ENCODE data around the gene GTSE1. TPM values are rescaled to one million over a fixed set of nuclear protein-coding genes. Genes with fewer than 3 reads are reported as not detected.

The GTSE1 gene
- total RNA-seq, 1 experiment from 2014 or later = 20.6 TPM

GRCh38 chr22:46328797-46329196 lies 32.1 kb downstream of the GTSE1 start:
- no TSS peak for BruUV-seq (replicated peaks)
- Histone ChIP-seq H3K79me2 (ENCODE audit: low read length) (no peaks in the 10 kb centered on the region), H3K27me3 (ENCODE audit: low read length) (no peaks in the 10 kb centered on the region), H3K4me2 (ENCODE audit: low read length) (no peak overlapping the region), H3K4me3 (ENCODE audit: low read length) (no peak overlapping the region), H4K20me1 (ENCODE audit: low read length) (no peaks in the 10 kb centered on the region), H3K9me3 (ENCODE audit: low read length) (no peaks in the 10 kb centered on the region), H3K9me2 (replicated peaks; ENCODE audit: low read length) (no peaks in the 10 kb centered on the region), H2AFZ (ENCODE audit: low read length) (no peak overlapping the region), H3K4me1 (ENCODE audit: insufficient read depth, low read length) (no peaks in the 10 kb centered on the region), H3K27ac (ENCODE audit: low read length) (no peak overlapping the region), H3K36me3 (ENCODE audit: low read depth, low read length) (peaks cover 5% of the 10 kb centered on the region; the same call in 1 of the 2 replicates), H3F3A (ENCODE audit: low read length, unreplicated experiment) (no peaks in the 10 kb centered on the region), H3K9ac (ENCODE audit: low read length) (no peak overlapping the region)
- ATAC-seq (no peak), DNase-seq (no peak)
- intact Hi-C loops (cut with micrococcal nuclease) = no loop called here
- CTCF ChIA-PET = no interaction called here
- POLR2A ChIA-PET (ENCODE audit: unreplicated experiment) = no interaction called here
- TF ChIP-seq CTCF (conservative IDR thresholded peaks at IDR 0.05; ENCODE audit: low read depth, low read length) = no peak
- no peak for TF ChIP-seq EZH2phosphoT487 (IDR thresholded peaks at IDR 0.05; ENCODE audit: borderline replicate concordance, low read length)
- TF ChIP-seq EZH2 (IDR thresholded peaks at IDR 0.05; ENCODE audit: low read length, unreplicated experiment) = no peak

GRCh38 chr22:46329616-46330015 lies 32.9 kb downstream of the GTSE1 start:
- no peak overlapping the region for H3K27ac ChIP-seq (ENCODE audit: low read length)
- POLR2A ChIA-PET (ENCODE audit: unreplicated experiment) = no interaction called here
- DNase-seq (no peak), ATAC-seq (no peak)
- intact Hi-C loops (cut with micrococcal nuclease) = no loop called here
- H2AFZ ChIP-seq (ENCODE audit: low read length) = no peak overlapping the region
- peaks cover 3% of the 10 kb centered on the region; the same call in 1 of the 2 replicates for H3K36me3 ChIP-seq (ENCODE audit: low read depth, low read length)
- CTCF ChIA-PET = no interaction called here
- H3K79me2 ChIP-seq (ENCODE audit: low read length) = no peaks in the 10 kb centered on the region
- TF ChIP-seq EZH2 (IDR thresholded peaks at IDR 0.05; ENCODE audit: low read length, unreplicated experiment) (no peak), EZH2phosphoT487 (IDR thresholded peaks at IDR 0.05; ENCODE audit: borderline replicate concordance, low read length) (no peak)
- no peaks in the 10 kb centered on the region for H3K9me3 ChIP-seq (ENCODE audit: low read length)
- H3K27me3 ChIP-seq (ENCODE audit: low read length) = no peaks in the 10 kb centered on the region
- no peaks in the 10 kb centered on the region for H3F3A ChIP-seq (ENCODE audit: low read length, unreplicated experiment)
- no peak overlapping the region for H3K9ac ChIP-seq (ENCODE audit: low read length)
- no TSS peak for BruUV-seq (replicated peaks)
- H3K9me2 ChIP-seq (replicated peaks; ENCODE audit: low read length) = no peaks in the 10 kb centered on the region
- no peak overlapping the region for H3K4me2 ChIP-seq (ENCODE audit: low read length)
- H4K20me1 ChIP-seq (ENCODE audit: low read length) = no peaks in the 10 kb centered on the region
- H3K4me1 ChIP-seq (ENCODE audit: insufficient read depth, low read length) = no peaks in the 10 kb centered on the region
- no peak overlapping the region for H3K4me3 ChIP-seq (ENCODE audit: low read length)

GRCh38 chr22:46330426-46330825 lies 33.8 kb downstream of the GTSE1 start:
- no peaks in the 10 kb centered on the region; the same call in 1 of the 2 replicates for H3K36me3 ChIP-seq (ENCODE audit: low read depth, low read length)
- no TSS peak for BruUV-seq (replicated peaks)

GRCh38 chr22:46331496-46331895 lies 34.8 kb downstream of the GTSE1 start:
- Histone ChIP-seq H3K4me1 (ENCODE audit: insufficient read depth, low read length) (no peaks in the 10 kb centered on the region), H3K9me3 (ENCODE audit: low read length) (no peaks in the 10 kb centered on the region), H3K9ac (ENCODE audit: low read length) (no peak overlapping the region), H3K27ac (ENCODE audit: low read length) (no peak overlapping the region), H3K36me3 (ENCODE audit: low read depth, low read length) (no peaks in the 10 kb centered on the region; the same call in 1 of the 2 replicates), H2AFZ (ENCODE audit: low read length) (no peak overlapping the region), H3K27me3 (ENCODE audit: low read length) (no peaks in the 10 kb centered on the region), H4K20me1 (ENCODE audit: low read length) (no peaks in the 10 kb centered on the region), H3K79me2 (ENCODE audit: low read length) (peaks cover 10% of the 10 kb centered on the region), H3F3A (ENCODE audit: low read length, unreplicated experiment) (no peaks in the 10 kb centered on the region), H3K9me2 (replicated peaks; ENCODE audit: low read length) (no peaks in the 10 kb centered on the region), H3K4me2 (ENCODE audit: low read length) (no peak overlapping the region), H3K4me3 (ENCODE audit: low read length) (no peak overlapping the region)
- ATAC-seq (no peak), DNase-seq (no peak)
- BruUV-seq (replicated peaks) = no TSS peak
- TF ChIP-seq CTCF (conservative IDR thresholded peaks at IDR 0.05; ENCODE audit: low read depth, low read length) = no peak
- no peak for TF ChIP-seq EZH2phosphoT487 (IDR thresholded peaks at IDR 0.05; ENCODE audit: borderline replicate concordance, low read length)
- TF ChIP-seq EZH2 (IDR thresholded peaks at IDR 0.05; ENCODE audit: low read length, unreplicated experiment) = no peak
- ChIA-PET CTCF (no interaction called here), POLR2A (ENCODE audit: unreplicated experiment) (no interaction called here)
- intact Hi-C loops (cut with micrococcal nuclease) = no loop called here

More at GRCh38 chr22:46330426-46330825, 33.8 kb downstream of the GTSE1 start:
- Histone ChIP-seq H2AFZ (ENCODE audit: low read length) (no peak overlapping the region), H3K4me2 (ENCODE audit: low read length) (no peak overlapping the region), H3K4me3 (ENCODE audit: low read length) (no peak overlapping the region), H3K9me2 (replicated peaks; ENCODE audit: low read length) (no peaks in the 10 kb centered on the region), H3K27me3 (ENCODE audit: low read length) (no peaks in the 10 kb centered on the region), H4K20me1 (ENCODE audit: low read length) (no peaks in the 10 kb centered on the region), H3K27ac (ENCODE audit: low read length) (no peak overlapping the region), H3K9me3 (ENCODE audit: low read length) (no peaks in the 10 kb centered on the region), H3K4me1 (ENCODE audit: insufficient read depth, low read length) (no peaks in the 10 kb centered on the region), H3F3A (ENCODE audit: low read length, unreplicated experiment) (no peaks in the 10 kb centered on the region), H3K79me2 (ENCODE audit: low read length) (no peaks in the 10 kb centered on the region), H3K9ac (ENCODE audit: low read length) (no peak overlapping the region)
- intact Hi-C loops (cut with micrococcal nuclease) = no loop called here
- ChIA-PET CTCF (no interaction called here), POLR2A (ENCODE audit: unreplicated experiment) (no interaction called here)
- no peak for TF ChIP-seq EZH2phosphoT487 (IDR thresholded peaks at IDR 0.05; ENCODE audit: borderline replicate concordance, low read length)
- DNase-seq (no peak), ATAC-seq (no peak)
